Measurements from ENCODE around the gene RPGRIP1.
"Not testable (repeated sequence)": the region's sequence is repeated elsewhere in the genome, so short reads cannot be mapped to it uniquely, and the experiment has no call there.

The RPGRIP1 gene

GRCh38 chr14:21258889-21259787 is 20.7 kb upstream of the RPGRIP1 start:
- peak in 1 of 2 donors; percentile 12 for DNase-seq

GRCh38 chr14:21261824-21262223 is 18.1 kb upstream of the RPGRIP1 start:
- peak in 1 of 2 donors; percentile 6 for DNase-seq

DNA sequence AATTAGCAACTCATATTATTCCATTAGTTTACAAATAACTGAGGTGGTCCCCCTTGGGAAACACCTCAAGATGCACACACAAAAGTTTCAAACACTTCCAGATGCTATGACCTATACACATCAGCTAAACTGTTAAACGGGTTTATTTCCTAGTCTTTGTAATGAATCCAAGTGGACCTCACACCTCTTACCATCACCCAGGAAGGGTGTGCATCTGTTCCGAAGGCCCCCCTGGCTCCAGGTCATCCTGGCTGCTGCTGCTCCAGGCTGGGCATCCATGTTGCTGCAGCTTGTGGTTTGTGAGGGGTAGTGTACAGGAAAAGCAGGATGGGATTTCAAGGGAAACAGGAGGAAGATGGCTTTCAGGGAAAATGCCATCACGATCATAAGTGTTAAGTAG is 17.5 kb upstream of the RPGRIP1 start:
- peak in 1 of 2 donors; percentile 8 for DNase-seq

DNA sequence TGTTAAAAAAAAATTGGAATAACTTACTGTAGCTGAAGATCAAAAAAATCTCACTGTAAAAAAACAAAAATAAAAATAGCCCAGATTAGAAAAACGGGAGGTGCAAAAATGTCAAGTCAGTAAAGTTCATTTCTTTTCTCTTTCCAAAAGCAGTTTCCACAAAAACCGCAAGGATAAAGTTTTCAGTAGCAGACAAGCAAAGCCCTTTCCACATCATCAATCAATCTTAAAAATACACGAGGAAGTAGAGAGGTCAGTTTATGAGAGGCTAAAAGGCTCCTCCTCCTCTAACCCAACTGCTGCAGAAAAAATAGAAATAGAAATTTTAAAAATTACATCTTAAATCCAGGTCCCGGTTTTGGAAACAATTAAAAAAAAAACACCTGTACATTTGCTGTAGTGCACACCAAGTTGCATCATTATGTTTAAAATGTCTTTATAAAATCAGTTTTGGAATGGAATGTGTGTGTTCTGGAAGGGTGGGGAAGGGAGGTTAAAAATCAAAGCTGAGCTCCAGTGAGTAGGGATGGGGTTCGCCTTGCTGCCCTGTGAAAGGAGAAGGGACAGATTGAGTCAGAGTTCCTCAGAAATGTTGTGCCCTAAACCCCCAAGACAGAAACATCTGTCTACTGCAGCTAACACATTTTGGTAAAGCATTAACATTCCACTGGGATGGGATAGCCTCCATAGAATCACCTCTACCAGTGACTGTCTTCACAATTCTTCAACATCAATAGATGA is 16.4 kb upstream of the RPGRIP1 start:
- peak in 1 of 2 donors; percentile 33 for DNase-seq

DNA sequence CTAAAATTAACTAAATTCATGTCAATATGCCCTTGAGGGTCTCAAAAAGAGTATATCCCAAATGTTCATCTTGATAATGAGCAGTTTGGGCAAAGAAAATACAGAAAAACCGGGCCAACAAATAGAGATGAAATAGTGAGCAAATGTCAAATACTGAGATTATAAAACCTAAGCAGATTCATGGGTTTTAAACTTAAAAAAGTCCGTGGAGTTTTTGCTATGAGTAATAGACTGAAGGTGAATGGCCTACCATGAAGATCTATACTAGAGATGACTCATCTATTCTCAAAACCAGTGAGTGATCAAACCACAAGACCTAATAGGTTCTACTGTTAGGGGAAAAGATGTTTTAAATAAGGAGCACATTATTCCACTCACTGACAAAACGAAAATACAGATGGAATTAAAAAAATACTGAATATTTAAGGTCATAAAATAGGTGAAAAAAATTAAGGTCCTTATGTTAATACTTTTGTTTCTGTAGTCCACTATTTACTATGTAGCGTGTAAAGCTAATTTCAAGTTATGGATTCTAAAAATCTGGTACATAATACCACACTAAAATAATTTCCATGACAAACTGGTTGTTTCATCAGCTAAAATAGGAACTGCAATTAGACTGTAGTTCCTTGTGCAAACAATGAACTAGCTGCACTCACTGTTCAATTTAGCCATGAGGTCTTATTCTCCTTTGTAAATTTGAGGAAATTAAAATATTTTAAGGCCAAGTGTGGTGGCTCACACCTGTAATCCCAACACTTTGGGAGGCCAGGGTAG is 15.7 kb upstream of the RPGRIP1 start:
- DNase-seq, result peak in 1 of 2 donors; percentile 72

DNA sequence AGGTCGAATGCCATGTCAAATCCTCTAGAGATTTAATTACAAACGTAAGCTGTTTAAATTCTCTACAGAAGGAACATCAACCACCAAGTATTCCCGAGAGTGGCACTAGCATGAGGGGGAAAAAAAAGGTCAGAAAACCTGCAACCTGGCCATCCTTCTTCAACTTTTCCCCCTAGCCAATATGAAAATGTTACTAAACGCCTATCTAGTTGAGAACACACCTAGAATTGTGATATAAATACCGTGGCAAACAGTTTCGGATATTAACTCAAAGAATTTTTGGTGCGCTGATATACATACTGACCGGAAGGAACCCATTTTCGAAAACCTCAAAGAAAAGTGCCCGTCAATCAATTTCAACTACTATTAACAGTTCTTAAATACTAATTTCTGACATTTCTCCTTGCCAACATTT is 12.4 kb upstream of the RPGRIP1 start:
- peak in 1 of 2 donors; percentile 42 for DNase-seq

- peak; percentile 33 to 65 for DNase-seq
Measured at GRCh38 chr14:21267886-21268616, 11.8 kb upstream of the RPGRIP1 start.

GRCh38 chr14:21268617-21269251 is 11.1 kb upstream of the RPGRIP1 start:
- peak; percentile 30 to 61 for DNase-seq

- DNase-seq, result peak; percentile 100
Measured at GRCh38 chr14:21269252-21270046, 10.4 kb upstream of the RPGRIP1 start, which contains the start of gene HNRNPC. TSS of gene HNRNPC (minus strand) at chr14:21269442. CDS start at chr14:21234193, 35,249 bp downstream.

DNA sequence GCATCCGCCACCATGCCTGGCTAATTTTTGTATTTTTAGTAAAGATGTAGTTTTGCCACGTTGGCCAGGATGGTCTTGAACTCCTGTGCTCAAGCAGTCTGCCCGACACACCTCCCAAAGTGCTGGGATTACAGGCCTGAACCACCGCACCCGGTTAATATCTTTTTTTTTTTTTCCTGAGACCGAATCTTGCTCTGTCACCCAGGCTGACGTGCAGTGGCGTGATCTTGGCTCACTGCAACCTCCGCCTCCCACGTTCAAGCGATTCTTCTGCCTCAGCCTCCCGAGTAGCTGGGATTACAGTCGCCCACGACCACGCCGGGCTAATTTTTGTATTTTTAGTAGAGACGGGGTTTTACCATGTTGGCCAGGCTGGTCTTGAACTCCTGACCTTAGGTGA is 7.2 kb upstream of the RPGRIP1 start:
- DNase-seq, result not testable (repeated sequence)

GRCh38 chr14:21275261-21275858 is 4.5 kb upstream of the RPGRIP1 start:
- DNase-seq, result no peak

GRCh38 chr14:21278632-21279031 is 1.3 kb upstream of the RPGRIP1 start:
- DNase-seq, result no peak

DNA sequence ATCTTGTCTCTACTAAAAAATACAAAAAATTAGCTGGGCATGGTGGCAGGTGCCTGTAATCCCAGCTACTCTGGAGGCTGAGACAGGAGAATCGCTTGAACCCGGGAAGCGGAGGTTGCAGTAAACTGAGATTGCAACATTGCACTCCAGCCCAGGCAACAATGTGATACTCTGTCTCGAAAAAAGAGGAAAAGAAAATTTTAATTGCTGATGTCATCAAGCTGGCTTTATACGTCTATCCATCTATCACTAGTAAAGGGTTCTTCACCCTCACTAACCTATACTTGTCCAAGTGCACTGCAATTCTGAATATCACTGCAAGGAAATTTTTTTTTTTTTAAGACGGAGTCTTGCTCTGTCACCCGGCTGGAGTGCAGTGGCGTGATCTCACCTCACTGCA is 2.0 kb downstream of the RPGRIP1 start:
- not testable (repeated sequence) for DNase-seq

GRCh38 chr14:21286516-21286915 is 6.6 kb downstream of the RPGRIP1 start:
- DNase-seq, result not testable (repeated sequence)

DNA sequence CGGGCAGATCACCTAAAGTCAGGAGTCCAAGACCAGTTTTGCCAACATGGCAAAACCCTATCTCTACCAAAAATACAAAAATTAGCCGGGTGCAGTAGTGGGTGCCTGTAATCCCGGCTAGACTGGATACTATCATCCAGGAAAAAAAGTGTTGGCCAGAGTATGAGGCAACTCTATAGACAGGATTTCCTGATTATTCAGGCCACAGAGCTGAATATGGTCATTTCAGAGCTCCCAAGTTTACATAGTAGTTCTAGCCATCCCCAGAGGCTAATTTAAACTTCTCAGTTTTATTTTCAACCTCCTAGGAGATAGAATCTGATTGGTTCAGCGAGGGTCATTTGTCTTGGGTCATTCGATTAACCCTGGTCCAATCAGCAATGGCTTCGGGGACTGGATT is 7.3 kb downstream of the RPGRIP1 start:
- DNase-seq, result no peak

GRCh38 chr14:21294026-21294425 is 14.1 kb downstream of the RPGRIP1 start:
- not testable (repeated sequence) for DNase-seq

DNA sequence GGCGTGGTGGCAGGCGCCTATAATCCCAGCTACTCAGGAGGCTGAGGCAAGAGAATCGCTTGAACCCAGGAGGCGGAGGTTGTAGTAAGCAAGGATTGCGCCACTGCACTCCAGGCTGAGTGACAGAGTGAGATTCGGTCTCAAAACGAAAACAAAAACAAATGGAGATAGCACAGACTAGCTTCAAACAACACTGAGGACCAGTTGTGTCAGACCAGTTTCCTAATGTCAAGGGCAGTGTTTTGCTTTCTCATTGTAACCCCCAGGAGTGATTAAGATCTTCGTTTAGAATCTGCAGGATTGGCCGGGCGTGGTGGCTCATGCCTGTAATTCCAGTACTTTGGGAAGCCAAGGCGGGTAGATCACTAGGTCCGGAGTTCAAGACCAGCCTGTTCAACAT is 18.5 kb downstream of the RPGRIP1 start:
- DNase-seq, result no peak

DNA sequence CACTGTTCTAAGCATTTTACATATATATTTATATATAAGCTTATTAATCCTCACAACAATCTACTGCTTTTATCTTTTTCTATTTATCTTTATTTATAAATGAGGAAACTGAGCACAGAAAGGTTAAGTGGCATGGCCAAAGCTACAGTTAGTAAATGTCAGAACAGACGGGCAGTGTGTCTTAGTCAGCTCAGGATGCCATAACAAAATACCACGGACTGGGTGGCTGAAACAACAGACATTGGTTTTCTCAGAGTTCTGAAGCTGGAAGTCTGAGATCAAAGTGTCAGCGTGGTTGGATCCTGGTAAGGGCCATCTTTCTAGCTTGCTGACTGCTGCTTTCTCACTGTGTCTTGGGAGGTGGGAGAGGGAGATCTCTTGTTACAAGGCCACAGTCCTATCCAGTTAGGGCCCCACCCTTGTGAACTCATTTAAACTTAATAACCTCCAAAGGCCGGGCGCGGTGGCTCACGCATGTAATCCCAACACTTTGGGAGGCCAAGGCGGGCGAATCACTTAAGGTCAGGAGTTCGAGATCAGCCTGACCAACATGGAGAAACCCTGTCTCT is 19.8 kb downstream of the RPGRIP1 start:
- DNase-seq, result no peak

- peak; percentile 19 to 27 for DNase-seq
Measured at GRCh38 chr14:21300892-21301291, 21.0 kb downstream of the RPGRIP1 start.
